A549 treated with AZD2906 at 1 μM for 4 hours (cell line): Measurements from ENCODE around the gene NUBP2. TPM values are rescaled to one million over a fixed set of nuclear protein-coding genes. Genes with fewer than 3 reads are reported as not detected.

Experiments used
- total RNA-seq: library from RNA; stranded (reverse); fragments of 200-300 nt; extraction: Qiagen RNA extraction; gene quantifications from 5 replicates; pipeline ENCODE4 v1.2.3, GENCODE V29; 2022

NUBP2 gene, protein sequence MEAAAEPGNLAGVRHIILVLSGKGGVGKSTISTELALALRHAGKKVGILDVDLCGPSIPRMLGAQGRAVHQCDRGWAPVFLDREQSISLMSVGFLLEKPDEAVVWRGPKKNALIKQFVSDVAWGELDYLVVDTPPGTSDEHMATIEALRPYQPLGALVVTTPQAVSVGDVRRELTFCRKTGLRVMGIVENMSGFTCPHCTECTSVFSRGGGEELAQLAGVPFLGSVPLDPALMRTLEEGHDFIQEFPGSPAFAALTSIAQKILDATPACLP
- total RNA-seq, result 60.7 to 88.7 TPM (median 83.0 TPM) in 5 replicates

DNA sequence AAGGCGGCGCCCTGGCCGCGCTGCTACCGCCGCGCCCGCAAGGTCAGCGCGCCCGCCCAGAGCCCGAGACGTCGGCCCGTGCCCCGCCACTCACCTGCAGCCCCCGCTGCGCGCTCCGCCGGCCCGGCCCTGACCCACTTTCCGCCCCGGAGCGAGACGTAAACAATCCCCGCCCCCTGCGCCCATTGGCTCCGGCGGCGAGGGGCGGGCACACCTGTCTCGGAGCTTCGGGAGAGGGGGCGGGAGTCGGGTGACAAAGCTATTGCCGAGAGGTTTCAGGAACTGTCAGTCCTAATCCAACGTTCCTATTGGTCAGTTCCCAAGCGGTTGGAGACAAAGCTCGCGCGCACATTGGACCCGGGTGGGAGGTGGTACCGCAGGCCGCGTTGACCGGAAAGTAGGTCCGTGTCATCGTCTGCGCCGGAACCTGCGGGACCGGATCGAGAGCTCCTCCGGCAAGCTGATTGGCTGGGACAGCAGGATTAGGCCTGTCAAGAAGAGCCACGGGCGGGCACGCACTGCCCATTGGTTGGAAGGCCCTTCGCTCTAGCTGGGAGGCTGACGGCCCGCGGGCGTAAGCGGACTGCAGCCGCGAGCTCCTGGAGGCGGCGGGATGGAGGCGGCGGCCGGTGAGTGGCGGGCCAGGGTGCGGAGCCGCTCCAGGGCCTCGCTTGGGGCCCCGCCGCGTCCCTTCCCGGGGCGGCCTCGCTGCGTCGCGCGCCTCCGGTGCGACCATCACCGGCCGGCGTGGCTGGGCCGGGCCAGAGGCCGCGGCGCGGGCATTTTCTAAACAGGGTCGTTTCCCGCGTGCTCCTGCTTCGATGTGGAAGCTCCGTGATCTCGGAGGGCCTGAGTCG is at the start of gene NUBP2, which contains the start of gene SPSB3:
TSS of gene NUBP2 (plus strand) at position 553 of the 857 bp plus-strand sequence. CDS start at position 614, 61 bp downstream.
TSS of gene SPSB3 (minus strand) at position 164 of the 857 bp plus-strand sequence. CDS start 1,088 bp downstream, outside the sequence.

DNA sequence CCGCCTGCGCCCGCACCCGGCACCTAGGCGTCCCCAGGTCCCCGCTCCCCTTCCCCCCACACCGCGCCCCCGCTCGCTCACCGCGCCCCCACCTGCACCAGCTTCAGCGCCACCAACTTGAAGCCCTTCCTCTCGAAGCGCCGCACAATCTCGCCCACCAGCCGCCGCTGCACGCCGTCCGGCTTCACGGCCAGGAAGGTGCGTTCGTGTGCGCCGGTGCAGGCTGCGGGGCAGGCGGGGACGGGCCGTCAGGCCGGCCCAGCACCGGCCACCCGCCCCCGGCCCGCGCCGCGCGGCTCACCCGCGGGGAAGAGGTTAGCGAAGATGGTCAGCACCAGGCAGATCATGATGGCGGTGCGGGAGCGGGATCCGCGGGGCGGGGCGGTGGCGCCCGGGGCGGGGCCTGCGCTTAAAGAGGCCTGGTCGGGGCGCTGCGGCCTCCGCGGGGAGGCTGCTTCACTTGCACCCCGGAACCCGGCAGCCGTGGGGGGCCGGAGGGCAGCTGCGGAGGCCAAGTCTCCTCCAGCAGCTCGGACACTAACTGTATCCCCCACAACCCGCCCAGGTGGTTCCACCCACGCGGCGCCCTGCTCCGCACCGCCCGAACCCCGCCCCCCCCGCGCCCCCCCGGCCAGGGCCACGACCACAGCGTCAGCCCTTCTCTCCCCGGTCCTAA is 11.4 kb upstream of the NUBP2 start, which contains the start of gene NME3:
TSS of gene NME3 (minus strand) at position 356 of the 676 bp plus-strand sequence. CDS start at position 347, 9 bp downstream.

DNA sequence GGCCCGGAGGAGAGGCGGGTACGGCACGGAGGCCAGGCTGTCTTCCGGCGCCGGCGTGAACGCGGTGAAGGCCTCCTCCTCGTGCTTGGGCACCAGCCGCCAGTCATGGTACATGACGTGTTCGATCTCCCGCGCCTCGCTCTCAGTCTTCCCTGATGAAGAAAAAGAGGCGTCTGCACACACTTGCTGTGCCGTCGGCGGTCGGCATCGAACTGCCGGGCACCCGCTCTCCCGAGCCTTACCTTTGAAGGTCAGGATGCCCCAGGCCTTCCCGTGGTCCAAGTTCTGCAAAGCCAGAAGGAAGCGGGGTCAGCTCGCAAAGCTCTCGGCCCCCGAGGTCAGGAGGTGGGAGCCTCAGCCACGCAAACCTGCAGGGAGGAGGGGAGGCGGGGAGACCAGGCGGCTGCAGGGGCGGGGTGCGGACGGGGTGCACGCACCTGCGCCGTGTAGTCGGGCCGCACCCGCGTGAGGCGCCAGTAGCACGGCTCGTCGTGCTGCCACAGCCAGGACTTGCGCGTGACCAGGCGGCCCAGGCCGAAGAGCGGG is 10.3 kb upstream of the NUBP2 start, which contains the start of gene EME2:
TSS of gene EME2 (plus strand) at position 449 of the 546 bp plus-strand sequence. CDS start 418 bp downstream, outside the sequence.

DNA sequence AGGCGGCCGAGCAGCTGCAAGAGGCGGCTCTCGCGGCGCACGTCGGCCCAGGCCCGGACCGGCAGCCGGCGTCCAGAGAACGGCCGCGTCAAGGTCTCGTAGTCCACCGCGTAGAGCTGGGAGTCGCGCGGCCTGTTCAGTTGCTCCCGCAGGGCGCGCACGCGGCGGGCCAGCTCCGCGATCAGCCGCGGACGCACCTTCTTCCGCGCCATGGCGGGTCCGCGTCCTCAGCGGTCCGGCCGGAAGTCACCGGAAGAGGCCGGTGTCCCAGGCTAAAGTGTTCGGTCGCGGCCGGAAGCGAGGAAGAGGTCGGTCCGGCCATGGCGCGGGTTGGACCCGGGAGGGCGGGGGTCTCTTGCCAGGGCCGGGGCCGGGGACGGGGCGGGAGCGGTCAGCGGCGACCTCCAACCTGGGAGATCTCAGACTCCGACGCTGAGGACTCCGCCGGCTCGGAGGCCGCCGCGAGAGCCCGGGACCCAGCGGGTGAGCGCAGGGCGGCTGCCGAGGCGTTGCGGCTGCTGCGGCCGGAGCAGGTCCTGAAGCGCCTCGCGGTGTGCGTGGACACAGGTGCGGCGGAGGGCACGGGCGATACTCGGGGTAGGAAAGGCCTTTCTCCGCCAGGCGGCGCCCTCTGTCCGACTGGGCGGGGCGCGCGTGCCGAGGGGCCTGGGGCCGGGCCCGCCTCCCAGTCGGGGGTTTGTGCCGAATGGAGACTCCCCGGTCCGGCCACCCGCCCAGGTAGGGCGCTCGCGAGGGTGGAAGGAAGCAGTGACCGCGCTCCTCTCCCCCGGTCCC is 9.7 kb upstream of the NUBP2 start, which contains the start of gene MRPS34:
TSS of gene MRPS34 (minus strand) at position 227 of the 795 bp plus-strand sequence. CDS start at position 212, 15 bp downstream.

DNA sequence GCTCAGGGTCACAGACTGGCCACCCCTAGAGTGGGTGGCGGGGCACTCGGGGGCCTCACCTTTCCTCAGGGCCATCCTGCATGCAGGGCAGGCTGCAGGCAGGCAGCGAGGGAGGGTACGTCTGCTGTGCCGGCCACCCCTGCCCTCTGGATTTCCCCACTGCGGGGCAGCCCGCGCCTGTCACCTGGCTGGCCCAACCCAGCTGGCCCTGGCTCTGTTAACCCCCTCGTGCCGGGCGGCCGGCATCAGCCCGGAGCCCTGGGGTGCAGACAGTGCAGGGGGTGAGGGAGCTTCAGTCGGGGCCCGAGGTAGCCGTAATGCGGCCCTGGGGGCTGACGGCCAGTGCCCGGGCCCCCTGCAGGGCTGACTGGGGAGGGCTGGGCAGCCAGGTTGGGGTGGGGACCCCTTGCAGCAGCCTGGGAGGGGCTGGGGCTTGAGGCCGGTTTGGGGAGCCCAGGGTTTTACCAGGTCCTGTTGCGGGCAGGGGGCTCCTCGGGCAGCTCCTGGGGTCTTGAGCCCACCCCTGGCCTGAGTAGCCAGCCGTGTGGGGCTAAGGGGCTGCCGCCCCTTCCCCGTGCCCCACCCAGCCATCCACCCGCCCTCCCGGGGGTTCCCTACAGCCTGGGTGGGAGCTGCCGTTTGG is 10.9 kb downstream of the NUBP2 start, which contains the start of gene IGFALS:
TSS of gene IGFALS (minus strand) at position 128 of the 643 bp plus-strand sequence. CDS start at position 75, 53 bp downstream.

DNA sequence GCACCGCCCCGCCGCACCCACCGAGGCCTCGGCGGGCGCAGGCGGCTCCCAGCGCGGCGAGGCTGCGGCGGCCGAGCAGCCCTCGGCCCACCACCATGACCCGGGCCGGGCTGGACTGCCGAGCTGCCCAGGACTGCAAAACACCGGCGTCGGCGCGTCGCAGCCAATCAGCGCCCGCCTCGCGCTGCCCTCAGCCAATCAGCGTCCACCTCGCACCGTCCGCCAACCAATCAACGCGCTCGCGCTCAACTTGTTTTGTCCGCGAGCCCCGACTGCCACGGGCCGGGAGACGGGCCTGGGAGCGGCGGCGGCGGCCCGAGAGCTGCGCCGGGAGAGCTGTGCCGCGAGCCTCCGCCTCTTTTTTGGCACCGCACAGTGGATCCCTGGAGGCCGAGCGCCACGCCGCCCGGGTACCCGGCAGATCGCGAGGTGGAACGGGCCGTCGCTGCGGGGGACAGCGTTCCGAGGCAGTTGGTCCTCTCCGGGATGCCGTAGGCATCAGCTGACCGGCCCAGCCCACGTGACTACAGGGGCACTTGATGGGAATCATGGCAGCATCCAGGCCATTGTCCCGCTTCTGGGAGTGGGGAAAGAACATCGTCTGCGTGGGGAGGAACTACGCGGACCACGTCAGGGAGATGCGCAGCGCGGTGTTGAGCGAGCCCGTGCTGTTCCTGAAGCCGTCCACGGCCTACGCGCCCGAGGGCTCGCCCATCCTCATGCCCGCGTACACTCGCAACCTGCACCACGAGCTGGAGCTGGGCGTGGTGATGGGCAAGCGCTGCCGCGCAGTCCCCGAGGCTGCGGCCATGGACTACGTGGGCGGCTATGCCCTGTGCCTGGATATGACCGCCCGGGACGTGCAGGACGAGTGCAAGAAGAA is 44.2 kb downstream of the NUBP2 start, which contains the start of the genes FAHD1 and HAGH:
TSS of gene FAHD1 (plus strand) at position 516 of the 883 bp plus-strand sequence. CDS start at position 549, 33 bp downstream.
TSS of gene HAGH (minus strand) at position 135 of the 883 bp plus-strand sequence. CDS start at position 97, 38 bp downstream.

Other genes with a start within 250 kb of the NUBP2 start
- gene TMEM204, start 249.3 kb upstream of the NUBP2 start, total RNA-seq, result 0.08 to 0.11 TPM (median 0.09 TPM) in 4 of 5 replicates, not detected in the other
- 7.5 to 9.6 TPM (median 8.9 TPM) in 5 replicates for gene IFT140, start 170.9 kb upstream of the NUBP2 start, total RNA-seq
- 12.9 to 15.9 TPM (median 14.6 TPM) in 5 replicates for gene CRAMP1, start 170.6 kb upstream of the NUBP2 start, total RNA-seq
- gene JPT2, start 104.7 kb upstream of the NUBP2 start, total RNA-seq, result 159 to 225 TPM (median 167 TPM) in 5 replicates
- gene MAPK8IP3, start 76.8 kb upstream of the NUBP2 start, total RNA-seq, result 33.2 to 65.4 TPM (median 50.0 TPM) in 5 replicates
- 27.8 to 65.4 TPM (median 62.1 TPM) in 5 replicates for gene NME3, start 11.4 kb upstream of the NUBP2 start, total RNA-seq
- gene EME2, start 10.2 kb upstream of the NUBP2 start, total RNA-seq, result 5.9 to 12.6 TPM (median 8.3 TPM) in 5 replicates
- gene MRPS34, start 9.8 kb upstream of the NUBP2 start, total RNA-seq, result 151 to 264 TPM (median 250 TPM) in 5 replicates
- gene SPSB3, start 389 bp upstream of the NUBP2 start, total RNA-seq, result 19.3 to 30.3 TPM (median 29.5 TPM) in 5 replicates
- gene IGFALS, start 10.7 kb downstream of the NUBP2 start, total RNA-seq, result 0.03 to 0.18 TPM (median 0.06 TPM) in 4 of 5 replicates, not detected in the other
- gene HAGH, start 43.9 kb downstream of the NUBP2 start, total RNA-seq, result 57.8 to 76.0 TPM (median 74.4 TPM) in 5 replicates
- 46.8 to 52.1 TPM (median 49.6 TPM) in 5 replicates for gene FAHD1, start 44.2 kb downstream of the NUBP2 start, total RNA-seq
- gene MEIOB, start 89.2 kb downstream of the NUBP2 start, total RNA-seq, result 1.2 to 2.2 TPM (median 1.4 TPM) in 5 replicates
- 1.1 to 2.1 TPM (median 2.0 TPM) in 5 replicates for gene HS3ST6, start 135.5 kb downstream of the NUBP2 start, total RNA-seq
- gene MSRB1, start 160.2 kb downstream of the NUBP2 start, total RNA-seq, result 32.5 to 43.0 TPM (median 42.2 TPM) in 5 replicates
- gene RPL3L, start 171.7 kb downstream of the NUBP2 start, total RNA-seq, result 0.09 to 0.11 TPM (median 0.10 TPM) in 3 of 5 replicates, not detected in the others
- gene NDUFB10, start 176.6 kb downstream of the NUBP2 start, total RNA-seq, result 247 to 295 TPM (median 252 TPM) in 5 replicates
- 3,695 to 5,624 TPM (median 5,467 TPM) in 5 replicates for gene RPS2, start 181.9 kb downstream of the NUBP2 start, total RNA-seq
- not detected in 5 replicates for gene RNF151, start 183.9 kb downstream of the NUBP2 start, total RNA-seq
- gene TBL3, start 189.1 kb downstream of the NUBP2 start, total RNA-seq, result 31.6 to 41.2 TPM (median 38.0 TPM) in 5 replicates
- gene NOXO1, start 198.5 kb downstream of the NUBP2 start, total RNA-seq, result 0.08 to 0.31 TPM (median 0.28 TPM) in 5 replicates
- 23.0 to 44.4 TPM (median 40.1 TPM) in 5 replicates for gene GFER, start 201.2 kb downstream of the NUBP2 start, total RNA-seq
- 5.0 to 9.3 TPM (median 8.2 TPM) in 5 replicates for gene SYNGR3, start 207.0 kb downstream of the NUBP2 start, total RNA-seq
- gene ZNF598, start 226.9 kb downstream of the NUBP2 start, total RNA-seq, result 47.7 to 63.8 TPM (median 61.2 TPM) in 5 replicates
- gene NPW, start 236.8 kb downstream of the NUBP2 start, total RNA-seq, result 0.65 to 1.4 TPM (median 0.88 TPM) in 5 replicates
- 45.2 to 69.1 TPM (median 66.9 TPM) in 5 replicates for gene NHERF2, start 243.9 kb downstream of the NUBP2 start, total RNA-seq